Caco-2 (cell line): ENCODE measurements around the gene IQUB. TPM values are rescaled to one million over a fixed set of nuclear protein-coding genes. Genes with fewer than 3 reads are reported as not detected.
"Not testable (repeated sequence)": the region's sequence is repeated elsewhere in the genome, so short reads cannot be mapped to it uniquely, and the experiment has no call there.

Experiments used
- BruUV-seq: library from RNA; stranded (reverse); fragments of 400-500 nt; replicated peaks from 2 replicates; lab custom pipeline; 2021; lab: Mats Ljungman, UMichigan
- CTCF ChIA-PET: fragments of 300-600 bp; sonication (Branson Sonifier 250); formaldehyde crosslinking; loops from one replicate; lab custom pipeline; 2022; ENCODE audit warnings: antibody characterized with exemption; lab: Charles Lee
- POLR2A ChIA-PET: fragments of 300-600 bp; sonication (Branson Sonifier 250); formaldehyde crosslinking; loops from one replicate; lab custom pipeline; 2022; ENCODE audit warnings: antibody characterized with exemption; lab: Charles Lee
- DNase-seq, 2 experiments: peaks; one replicate each; pipeline versions ENCODE4 v3.0.0 to v3.0.0-alpha.2; 2020 to 2022
- H3K27me3 ChIP-seq: replicated peaks from 2 replicates; pipeline ENCODE4 v1.6.0; 2011; ENCODE audit warnings: low read length; ENCODE audit not compliant: control insufficient read depth, insufficient read depth
- H3K36me3 ChIP-seq: 2 replicates; pipeline ENCODE4 v1.5.1; 2011; ENCODE audit warnings: low read length; ENCODE audit not compliant: control insufficient read depth, insufficient read depth
- H3K4me1 ChIP-seq: fragments of 250-450 bp; sonication (Bioruptor Pico); 2 replicates; pipeline ENCODE4 v1.5.1; 2020; ENCODE audit warnings: mild to moderate bottlenecking
- H3K4me3 ChIP-seq: 2 replicates; pipeline ENCODE4 v1.5.1; 2011; ENCODE audit warnings: low read depth, mild to moderate bottlenecking, control low read depth, low read length
- H3K9me3 ChIP-seq: fragments of 250-450 bp; sonication (Bioruptor Pico); 2 replicates; pipeline ENCODE4 v1.5.1; 2020; ENCODE audit warnings: mild to moderate bottlenecking, moderate library complexity
- H3K27ac Mint-ChIP-seq: one replicate; pipeline ENCODE4 v1.8.0; 2022; ENCODE audit warnings: mixed read lengths; ENCODE audit not compliant: unreplicated experiment
- H3K27me3 Mint-ChIP-seq: one replicate; pipeline ENCODE4 v1.8.0; 2022; ENCODE audit warnings: mixed read lengths; ENCODE audit not compliant: insufficient read depth, unreplicated experiment
- H3K36me3 Mint-ChIP-seq: one replicate; pipeline ENCODE4 v1.8.0; 2022; ENCODE audit warnings: mild to moderate bottlenecking, mixed read lengths; ENCODE audit not compliant: insufficient read depth, unreplicated experiment
- H3K4me1 Mint-ChIP-seq: one replicate; pipeline ENCODE4 v1.8.0; 2022; ENCODE audit warnings: low read depth, mixed read lengths; ENCODE audit not compliant: unreplicated experiment
- H3K4me3 Mint-ChIP-seq: one replicate; pipeline ENCODE4 v1.8.0; 2022; ENCODE audit warnings: mild to moderate bottlenecking, moderate library complexity, mixed read lengths; ENCODE audit not compliant: unreplicated experiment
- H3K9me3 Mint-ChIP-seq: one replicate; pipeline ENCODE4 v1.8.0; 2022; ENCODE audit warnings: mixed read lengths; ENCODE audit not compliant: unreplicated experiment
- intact Hi-C: fragments of 100-400 bp; cut with micrococcal nuclease; formaldehyde crosslinking; loops from one replicate; pipeline ENCODE4 v1.10.0; 2022; ENCODE audit not compliant: unreplicated experiment
- total RNA-seq: library from RNA; stranded (reverse); gene quantifications from 2 replicates; pipeline ENCODE4 v1.2.3, GENCODE V29; 2022
- TF ChIP-seq, protein P1 (sequence below), 2 experiments: fragments of 200-600 bp in 1 of 2; IDR thresholded peaks; 1 replicate in 1 of 2; 2 replicates in 1 of 2; pipeline versions ENCODE4 v1.5.1 to v1.8.0; 2011 to 2022; ENCODE audit warnings: antibody characterized with exemption in 1 of 2, control low read depth in 1 of 2, inconsistent platforms in 1 of 2, low read depth in 1 of 2, low read length in 1 of 2, mild to moderate bottlenecking in 1 of 2, moderate library complexity in 1 of 2; ENCODE audit not compliant: insufficient read depth in 1 of 2, severe bottlenecking in 1 of 2, unreplicated experiment in 1 of 2

Gene IQUB
- total RNA-seq, 1 experiment from 2014 or later, result 0.39 TPM

DNA sequence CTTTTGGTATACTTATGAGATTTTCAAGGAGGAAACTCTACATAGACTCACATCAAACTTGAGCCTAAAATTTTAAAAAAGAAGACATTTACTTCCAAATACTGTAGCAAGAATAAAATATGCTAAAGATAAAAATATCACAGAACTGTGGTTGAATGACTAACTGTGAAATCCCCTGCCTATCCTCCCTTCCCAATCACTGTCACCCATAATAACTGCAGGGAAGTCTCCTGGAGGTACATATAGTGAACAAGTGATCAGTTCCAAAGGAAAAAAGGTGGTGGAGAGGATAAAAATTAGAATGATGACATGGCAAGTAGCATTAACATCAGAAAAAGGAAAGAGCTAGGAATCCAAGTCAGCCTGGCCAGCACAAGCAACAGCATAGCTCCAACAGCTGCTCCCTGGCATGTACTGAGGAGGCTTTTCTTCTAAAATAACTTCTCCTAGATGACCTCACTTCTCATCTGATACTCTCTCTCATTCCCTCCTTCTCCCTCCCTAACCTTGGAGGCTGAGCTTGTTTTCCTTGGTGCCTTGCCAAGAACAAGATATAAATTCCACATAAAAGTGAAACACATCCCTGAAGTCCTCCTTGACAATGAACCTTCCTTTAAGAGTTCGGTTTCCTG lies 124.0 kb downstream of the IQUB start:
- H3K36me3 Mint-ChIP-seq, result no peaks in the 10 kb centered on the region
- Histone ChIP-seq H3K9me3 (no peaks in the 10 kb centered on the region), H3K27me3 (no peaks in the 10 kb centered on the region; the same call in 1 of the 2 replicates), H3K4me3 (no peak overlapping the region), H3K36me3 (no peaks in the 10 kb centered on the region), H3K4me1 (no peaks in the 10 kb centered on the region)
- H3K4me3 Mint-ChIP-seq, result no peak overlapping the region
- ChIA-PET POLR2A (no interaction called here), CTCF (no interaction called here)
- DNase-seq, result no peak
- TF ChIP-seq, protein P1, sequence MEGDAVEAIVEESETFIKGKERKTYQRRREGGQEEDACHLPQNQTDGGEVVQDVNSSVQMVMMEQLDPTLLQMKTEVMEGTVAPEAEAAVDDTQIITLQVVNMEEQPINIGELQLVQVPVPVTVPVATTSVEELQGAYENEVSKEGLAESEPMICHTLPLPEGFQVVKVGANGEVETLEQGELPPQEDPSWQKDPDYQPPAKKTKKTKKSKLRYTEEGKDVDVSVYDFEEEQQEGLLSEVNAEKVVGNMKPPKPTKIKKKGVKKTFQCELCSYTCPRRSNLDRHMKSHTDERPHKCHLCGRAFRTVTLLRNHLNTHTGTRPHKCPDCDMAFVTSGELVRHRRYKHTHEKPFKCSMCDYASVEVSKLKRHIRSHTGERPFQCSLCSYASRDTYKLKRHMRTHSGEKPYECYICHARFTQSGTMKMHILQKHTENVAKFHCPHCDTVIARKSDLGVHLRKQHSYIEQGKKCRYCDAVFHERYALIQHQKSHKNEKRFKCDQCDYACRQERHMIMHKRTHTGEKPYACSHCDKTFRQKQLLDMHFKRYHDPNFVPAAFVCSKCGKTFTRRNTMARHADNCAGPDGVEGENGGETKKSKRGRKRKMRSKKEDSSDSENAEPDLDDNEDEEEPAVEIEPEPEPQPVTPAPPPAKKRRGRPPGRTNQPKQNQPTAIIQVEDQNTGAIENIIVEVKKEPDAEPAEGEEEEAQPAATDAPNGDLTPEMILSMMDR (IDR thresholded peaks at IDR 0.05; ENCODE audit: insufficient read depth in 1 of 2, low read depth in 1 of 2, low read length in 1 of 2, severe bottlenecking in 1 of 2, unreplicated experiment in 1 of 2), result no peak
- no peaks in the 10 kb centered on the region for H3K4me1 Mint-ChIP-seq
- no peaks in the 10 kb centered on the region for H3K9me3 Mint-ChIP-seq
- no TSS peak for BruUV-seq
- no peak overlapping the region for H3K27ac Mint-ChIP-seq
- intact Hi-C loops, result no loop called here
- no peaks in the 10 kb centered on the region for H3K27me3 Mint-ChIP-seq

DNA sequence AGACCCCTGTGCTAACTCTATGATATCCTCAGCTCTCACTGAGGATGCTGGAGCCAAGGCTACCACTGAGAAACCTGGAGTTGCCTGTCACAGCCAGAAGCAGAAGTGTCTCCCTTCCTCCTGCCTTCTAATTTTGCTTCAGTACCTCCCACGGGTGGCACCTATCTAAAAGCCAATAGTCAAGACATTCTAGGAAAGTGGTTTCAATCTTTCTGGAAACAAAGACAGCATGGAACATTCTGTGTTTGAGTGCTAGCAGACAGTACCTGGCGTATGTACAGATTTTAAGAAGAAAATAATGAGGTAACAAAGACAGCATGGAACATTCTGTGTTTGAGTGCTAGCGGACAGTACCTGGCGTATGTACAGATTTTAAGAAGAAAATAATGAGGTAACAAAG lies 126.4 kb downstream of the IQUB start:
- H3K4me3 Mint-ChIP-seq, H3K4me1 Mint-ChIP-seq, H3K9me3 ChIP-seq, H3K36me3 Mint-ChIP-seq, H3K27me3 ChIP-seq, H3K4me3 ChIP-seq, CTCF ChIA-PET, H3K27ac Mint-ChIP-seq, H3K27me3 Mint-ChIP-seq, BruUV-seq, intact Hi-C loops, DNase-seq, H3K4me1 ChIP-seq, H3K9me3 Mint-ChIP-seq, POLR2A ChIA-PET, H3K36me3 ChIP-seq: not testable (repeated sequence)

Other genes with a start within 250 kb of the IQUB start
- 87.9 and 88.9 TPM in 2 replicates for gene NDUFA5, start 23.2 kb upstream of the IQUB start, total RNA-seq
- gene ASB15, start 67.2 kb upstream of the IQUB start, total RNA-seq, result not detected in 2 replicates
- not detected in 2 replicates for gene LMOD2, start 121.3 kb upstream of the IQUB start, total RNA-seq
- 42.3 TPM in 2 replicates for gene WASL, start 214.4 kb upstream of the IQUB start, total RNA-seq